Stimulated activated CD8-positive, alpha-beta memory T cell treated with anti-CD3 and anti-CD28 coated beads, Interleukin-4, amount 100 ng/mL, for 1 hour (primary cell): Measurements from ENCODE around the gene SRBD1.

Experiments
- DNase-seq, 2 donors: peaks; one replicate each; pipeline ENCODE4 v3.0.0-alpha.2; 2020; ENCODE audit warnings: low read depth in 2 of 2, low spot score in 1 of 2

SRBD1 gene

DNA sequence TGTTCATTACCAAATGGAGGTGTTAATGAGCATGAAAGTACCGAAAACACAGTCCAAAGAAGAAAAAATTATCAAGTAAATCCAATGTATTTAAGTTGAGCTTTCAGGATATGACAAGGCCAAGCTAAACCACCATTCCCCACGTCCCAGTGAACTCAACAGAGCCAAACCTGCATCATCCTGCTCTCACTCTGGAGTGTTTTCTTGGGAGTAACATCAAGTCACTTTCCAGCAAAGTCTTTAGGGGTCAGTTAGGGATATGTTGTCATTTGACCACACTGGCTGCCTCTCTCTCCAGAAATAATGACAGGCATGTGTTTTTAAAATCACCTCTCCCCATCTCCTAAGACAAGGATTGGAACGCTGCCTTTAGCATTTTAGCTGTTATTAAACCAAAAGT is 140.5 kb downstream of the SRBD1 start:
- DNase-seq, result no peak

DNA sequence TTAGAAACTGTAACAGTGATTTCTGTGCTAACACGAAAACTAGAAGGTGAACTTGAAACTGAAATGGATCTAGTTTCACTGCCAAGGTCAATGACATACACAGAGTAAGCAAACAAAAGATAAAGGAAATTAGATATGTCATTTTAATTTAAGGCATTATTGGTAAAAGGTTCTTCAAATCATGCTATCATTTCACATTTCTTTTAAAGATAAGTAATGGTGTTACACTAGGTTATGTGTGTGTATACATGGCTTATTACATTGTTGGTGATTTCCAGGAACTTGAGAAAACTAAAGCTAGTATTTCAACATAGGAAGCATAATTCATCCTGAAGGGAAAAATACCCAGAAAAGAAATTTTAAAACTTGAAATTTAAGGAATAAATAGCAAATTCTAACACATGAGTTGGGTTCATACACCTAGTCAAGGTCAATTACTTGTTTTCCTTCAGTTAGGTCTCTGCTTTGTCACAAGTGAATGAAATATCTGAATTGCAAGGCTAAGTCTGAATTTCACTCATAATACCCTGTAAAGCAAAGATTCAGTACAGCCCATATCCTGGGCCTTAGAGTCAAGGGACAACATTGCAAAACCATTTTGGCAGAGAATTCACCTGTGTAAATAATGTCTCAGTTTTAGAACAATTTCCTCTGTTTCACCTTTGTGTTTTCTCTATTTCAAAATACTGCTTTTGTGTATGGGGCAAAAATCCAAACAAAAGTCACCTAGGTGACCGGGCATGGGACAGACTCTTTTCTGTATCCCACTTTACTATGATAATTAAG is 141.6 kb downstream of the SRBD1 start:
- no peak for DNase-seq

- DNase-seq, result no peak
Observed at GRCh38 chr2:45468279-45468678, 142.8 kb downstream of the SRBD1 start.

DNA sequence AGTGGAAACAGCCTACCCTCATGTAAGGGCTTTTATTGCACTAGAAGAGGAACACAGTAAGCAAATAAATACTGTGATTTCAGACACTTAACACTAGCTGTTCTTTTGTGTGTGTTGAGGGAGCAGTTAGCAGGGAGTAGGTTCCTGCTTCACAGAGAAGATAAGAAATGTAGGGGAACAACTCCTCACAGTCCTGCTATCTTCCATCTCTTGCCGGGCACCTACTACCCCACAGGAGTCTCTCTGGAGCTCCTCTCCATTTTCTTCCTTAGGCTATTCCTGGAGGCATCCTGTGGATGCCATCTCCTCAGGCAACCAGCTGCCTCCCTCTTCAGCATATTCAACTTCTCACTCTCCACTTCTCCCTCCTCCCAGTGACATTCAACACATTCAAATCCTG is 145.0 kb downstream of the SRBD1 start:
- no peak for DNase-seq

DNA sequence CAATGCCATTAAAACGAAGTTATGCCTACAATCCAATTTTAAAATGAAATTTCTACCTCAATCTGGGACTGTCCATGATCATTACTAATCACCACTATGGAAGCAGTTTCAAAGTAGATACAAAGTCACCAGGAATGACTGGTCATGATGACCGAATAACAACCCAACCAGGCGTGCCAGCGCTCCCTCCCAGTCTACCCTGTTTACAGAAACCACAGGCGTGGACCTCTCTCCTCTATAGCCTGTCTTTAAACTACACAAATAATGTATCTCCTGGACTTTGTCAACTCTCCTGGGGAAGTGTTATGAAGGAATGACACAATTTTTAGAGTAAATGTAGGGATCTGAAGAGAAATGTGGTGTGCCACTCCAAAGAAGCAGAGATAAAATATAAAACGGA is 150.2 kb downstream of the SRBD1 start:
- no peak for DNase-seq

DNA sequence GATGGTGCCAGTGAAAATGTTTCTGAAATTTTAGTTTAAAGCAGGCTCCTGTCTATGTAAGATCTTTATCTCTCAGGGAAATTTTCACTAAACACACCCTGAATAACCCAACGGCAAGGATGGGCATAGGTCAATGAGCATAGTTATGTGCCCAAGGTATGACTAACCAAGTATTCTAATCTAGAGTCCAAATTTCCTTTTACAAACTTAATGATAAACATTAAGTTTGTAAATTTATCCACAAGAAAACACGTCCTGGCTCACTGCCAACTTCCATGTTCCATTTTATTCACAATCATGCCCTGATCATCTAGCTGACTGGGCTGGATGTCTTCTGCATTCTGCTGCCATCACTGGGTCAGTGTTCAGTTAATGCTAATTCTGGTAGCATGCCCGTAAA is 151.2 kb downstream of the SRBD1 start:
- DNase-seq, result no peak

GRCh38 chr2:45458909-45459563 is 152.0 kb downstream of the SRBD1 start:
- no peak for DNase-seq

DNA sequence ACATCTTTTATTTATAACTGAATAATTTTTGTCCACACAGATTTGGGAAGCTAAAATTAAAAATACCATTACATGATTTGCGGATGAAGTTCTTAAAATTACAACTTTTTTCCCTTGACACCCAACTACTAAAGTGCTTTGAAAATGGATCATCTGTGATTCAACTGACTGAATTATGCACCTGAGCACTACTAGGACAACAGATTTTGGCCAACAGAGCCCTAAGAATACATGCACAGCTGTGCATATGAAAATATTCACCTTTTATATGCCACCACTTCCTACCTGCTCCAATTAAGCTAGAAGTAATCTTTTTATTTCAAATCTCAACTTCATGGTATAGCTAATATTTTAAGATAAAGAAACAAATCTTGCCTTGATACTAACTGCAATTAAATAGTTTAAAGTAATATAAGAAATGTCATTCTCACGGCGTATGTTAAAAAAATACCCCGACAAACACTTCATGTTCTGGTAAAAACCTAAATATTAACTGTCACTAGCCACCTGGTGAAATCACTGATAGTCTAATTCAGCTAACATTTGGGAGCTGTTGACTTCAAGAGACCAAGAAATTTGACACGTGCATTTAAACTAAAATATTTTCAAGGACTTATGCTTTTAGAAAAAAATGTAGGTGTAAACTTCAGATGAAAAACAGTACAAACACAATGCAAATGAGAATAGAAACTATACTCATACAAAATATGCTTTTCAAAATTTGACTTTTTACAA is 153.7 kb downstream of the SRBD1 start:
- no peak for DNase-seq

- no peak for DNase-seq
Observed at GRCh38 chr2:45452866-45453265, 158.2 kb downstream of the SRBD1 start.

- DNase-seq, result no peak
Observed at GRCh38 chr2:45450634-45451033, 160.4 kb downstream of the SRBD1 start.

DNA sequence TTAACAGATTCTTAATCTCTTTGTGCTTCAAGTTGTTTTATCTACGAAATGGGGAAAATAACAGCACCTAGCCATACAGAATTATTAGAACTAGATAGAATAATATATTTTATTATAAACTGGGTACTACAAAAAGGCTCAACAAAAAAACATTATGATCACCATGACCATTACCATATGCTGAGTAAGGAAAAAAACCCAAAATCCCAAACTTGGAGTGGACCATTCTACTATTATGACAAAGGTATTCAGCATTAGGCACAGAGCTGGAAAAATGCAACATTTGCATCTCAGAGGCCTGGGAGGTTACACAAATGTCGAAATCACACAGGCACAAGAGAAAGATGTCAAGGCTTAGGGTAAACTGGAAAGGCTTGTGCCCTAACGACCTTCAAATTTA is 162.8 kb downstream of the SRBD1 start:
- no peak for DNase-seq

GRCh38 chr2:45446016-45446415 is 165.1 kb downstream of the SRBD1 start:
- DNase-seq, result no peak

DNA sequence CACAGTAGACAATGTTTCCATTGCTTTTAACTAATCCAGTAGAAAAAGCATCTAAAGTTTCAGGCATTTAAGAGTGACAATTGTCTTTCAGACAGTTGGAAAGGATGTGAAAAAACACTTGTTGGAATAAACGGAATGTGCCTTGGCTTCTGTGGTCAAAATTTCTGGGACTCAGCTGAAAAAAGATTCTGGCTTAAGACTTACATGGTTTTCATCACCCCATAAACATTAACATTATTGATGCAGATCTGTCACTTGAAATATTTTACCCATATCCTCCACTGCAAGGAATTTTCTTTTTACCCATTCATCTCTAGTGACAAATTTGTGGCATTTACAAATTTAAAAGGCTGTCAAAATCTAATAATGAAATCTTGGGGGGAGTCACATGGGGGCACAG is 166.0 kb downstream of the SRBD1 start:
- DNase-seq, result no peak

DNA sequence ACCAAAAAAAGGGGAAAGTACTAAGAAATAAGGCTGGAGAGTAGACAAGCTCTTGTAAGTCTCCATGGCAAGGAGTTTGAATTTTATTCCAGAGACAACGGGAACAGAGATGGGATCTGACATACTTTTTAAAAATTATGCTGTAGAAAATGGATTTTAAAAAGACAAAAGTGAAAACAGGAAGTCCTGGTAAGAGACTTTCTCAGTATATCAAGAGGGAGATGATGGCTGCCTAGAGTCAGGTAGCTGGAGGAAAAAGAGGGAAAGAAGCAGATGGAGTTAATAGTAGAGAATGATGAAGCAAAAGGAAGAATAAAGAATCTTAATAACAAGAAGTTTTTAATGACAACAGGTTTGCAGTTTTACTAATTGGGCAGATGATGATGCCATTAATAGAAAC is 168.1 kb downstream of the SRBD1 start:
- DNase-seq, result no peak

DNA sequence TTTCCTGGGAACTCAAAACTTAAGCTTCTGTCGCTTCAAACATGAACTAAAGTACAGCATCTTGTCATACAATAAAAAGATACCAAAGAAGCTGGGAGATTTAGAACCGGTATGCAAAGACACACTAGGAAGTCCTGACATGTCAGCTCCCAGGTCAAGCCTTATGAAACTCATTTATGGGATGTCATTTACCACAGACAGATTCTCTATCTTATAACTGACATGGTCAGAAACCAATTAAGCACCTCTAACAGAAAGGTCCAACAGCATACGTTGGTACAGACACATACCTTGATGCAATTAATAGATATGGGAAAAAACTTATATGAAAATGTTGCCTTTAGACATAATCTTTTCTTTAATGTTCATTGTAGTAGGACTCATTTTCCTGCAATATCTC is 169.0 kb downstream of the SRBD1 start:
- DNase-seq, result no peak

GRCh38 chr2:45441571-45441970 is 169.5 kb downstream of the SRBD1 start:
- no peak for DNase-seq

- no peak for DNase-seq
Observed at GRCh38 chr2:45439788-45440773, 171.0 kb downstream of the SRBD1 start.

- DNase-seq, result no peak
Observed at GRCh38 chr2:45438872-45439665, 172.0 kb downstream of the SRBD1 start.

GRCh38 chr2:45436456-45436855 is 174.6 kb downstream of the SRBD1 start:
- no peak for DNase-seq

DNA sequence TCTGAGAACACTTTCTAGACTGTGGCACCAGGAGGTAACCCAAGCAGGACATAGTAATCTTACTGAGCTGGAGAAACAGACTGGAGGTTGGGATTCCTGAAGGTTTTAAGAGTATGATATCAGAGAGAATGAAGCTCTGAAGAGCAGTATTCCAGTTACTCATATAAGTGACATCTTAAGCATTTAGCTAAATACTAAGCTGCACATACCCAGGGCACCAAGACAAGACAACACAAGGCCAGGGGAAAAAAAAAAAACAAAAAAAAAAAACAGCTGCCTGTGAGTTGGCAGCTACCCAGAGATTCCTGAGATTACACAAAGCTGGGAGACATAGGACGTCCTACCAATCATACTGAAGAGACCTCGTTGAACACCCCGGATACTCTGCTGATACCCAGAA is 175.8 kb downstream of the SRBD1 start:
- no peak for DNase-seq
